CD14-positive monocyte (primary cell): ENCODE results near the gene ST6GALNAC3. TPM values are rescaled to one million over a fixed set of nuclear protein-coding genes. Genes with fewer than 3 reads are reported as not detected.

Experiments used
- DNase-seq, 3 donors: peaks; one replicate each; pipeline ENCODE4 v3.0.0-alpha.2; 2011 to 2022
- H2AFZ ChIP-seq: 2 replicates; pipeline ENCODE4 v1.6.0; 2012; ENCODE audit warnings: mild to moderate bottlenecking, low read depth, low read length, inconsistent platforms; ENCODE audit not compliant: insufficient read depth, poor library complexity, severe bottlenecking
- H3K27ac ChIP-seq, 2 donors: 1 replicate in 1 of 2; 2 replicates in 1 of 2; pipeline ENCODE4 v1.5.1; 2012 to 2013; ENCODE audit warnings: low read length in 2 of 2, control low read depth in 1 of 2, inconsistent platforms in 1 of 2, low read depth in 1 of 2, mild to moderate bottlenecking in 1 of 2
- H3K27me3 ChIP-seq, 2 donors: one replicate each; pipeline versions ENCODE4 v1.6.0 to v1.6.1; 2011 to 2013; ENCODE audit warnings: low read length in 2 of 2; ENCODE audit not compliant: control insufficient read depth in 2 of 2, insufficient read depth in 2 of 2
- H3K36me3 ChIP-seq, 2 donors: replicated peaks in 1 of 2; 1 replicate in 1 of 2; 2 replicates in 1 of 2; pipeline versions ENCODE4 v1.5.1 to v1.6.1; 2012 to 2013; ENCODE audit warnings: low read length in 2 of 2, control low read depth in 1 of 2, inconsistent platforms in 1 of 2, mild to moderate bottlenecking in 1 of 2; ENCODE audit not compliant: insufficient read depth in 2 of 2, control insufficient read depth in 1 of 2
- H3K4me1 ChIP-seq, 2 donors: 1 replicate in 1 of 2; 2 replicates in 1 of 2; pipeline versions ENCODE4 v1.5.1 to v1.6.1; 2012 to 2013; ENCODE audit warnings: low read length in 2 of 2, control low read depth in 1 of 2, inconsistent platforms in 1 of 2, mild to moderate bottlenecking in 1 of 2, moderate library complexity in 1 of 2; ENCODE audit not compliant: insufficient read depth in 2 of 2, control insufficient read depth in 1 of 2
- H3K4me2 ChIP-seq: replicated peaks from 2 replicates; pipeline ENCODE3; 2012; ENCODE audit warnings: low read length, moderate library complexity, mild to moderate bottlenecking; ENCODE audit not compliant: poor library complexity, severe bottlenecking; ENCODE audit errors: extremely low read depth
- H3K4me3 ChIP-seq, 3 experiments: fragments of 200-600 bp in 1 of 3; sonication (generic) in 1 of 3; replicated peaks in 1 of 3; 1 replicate in 2 of 3; 2 replicates in 1 of 3; pipeline ENCODE4 v1.5.1; 2011 to 2013; ENCODE audit warnings: low read length in 3 of 3, mild to moderate bottlenecking in 3 of 3, control low read depth in 2 of 3, low read depth in 2 of 3, inconsistent platforms in 1 of 3, moderate library complexity in 1 of 3
- H3K79me2 ChIP-seq: 2 replicates; pipeline ENCODE4 v1.6.0; 2012; ENCODE audit warnings: mild to moderate bottlenecking, control low read depth, inconsistent platforms, low read length, moderate library complexity; ENCODE audit not compliant: insufficient read depth
- H3K9ac ChIP-seq: 2 replicates; pipeline ENCODE4 v1.6.0; 2017; ENCODE audit warnings: low read length, mild to moderate bottlenecking; ENCODE audit not compliant: insufficient read depth, poor library complexity, severe bottlenecking
- H3K9me3 ChIP-seq, 2 donors: replicated peaks in 1 of 2; 1 replicate in 1 of 2; 2 replicates in 1 of 2; pipeline versions ENCODE4 v1.5.1 to v1.6.1; 2012 to 2013; ENCODE audit warnings: low read length in 2 of 2, control low read depth in 1 of 2; ENCODE audit not compliant: control insufficient read depth in 1 of 2, insufficient read depth in 1 of 2
- H4K20me1 ChIP-seq: 2 replicates; pipeline ENCODE4 v1.6.0; 2012; ENCODE audit warnings: mild to moderate bottlenecking, low read length, control low read depth, moderate library complexity; ENCODE audit not compliant: insufficient read depth
- H3K27ac Mint-ChIP-seq, 7 donors: one replicate each; pipeline ENCODE4 v1.8.0; 2020; ENCODE audit warnings: mild to moderate bottlenecking in 7 of 7, mixed read lengths in 7 of 7, moderate library complexity in 6 of 7, inconsistent platforms in 2 of 7
- H3K27me3 Mint-ChIP-seq, 3 donors: one replicate each; pipeline ENCODE4 v1.8.0; 2021 to 2022; ENCODE audit warnings: low read depth in 3 of 3, mild to moderate bottlenecking in 3 of 3, mixed read lengths in 3 of 3, moderate library complexity in 3 of 3, inconsistent platforms in 1 of 3
- H3K36me3 Mint-ChIP-seq, 2 donors: one replicate each; pipeline ENCODE4 v1.8.0; 2020; ENCODE audit warnings: mixed read lengths in 2 of 2, inconsistent platforms in 1 of 2, mild to moderate bottlenecking in 1 of 2
- H3K4me1 Mint-ChIP-seq: one replicate; pipeline ENCODE4 v1.8.0; 2020; ENCODE audit warnings: mild to moderate bottlenecking, mixed read lengths
- H3K4me3 Mint-ChIP-seq, 2 donors: one replicate each; pipeline ENCODE4 v1.8.0; 2020; ENCODE audit warnings: mild to moderate bottlenecking in 2 of 2, mixed read lengths in 2 of 2, moderate library complexity in 1 of 2
- H3K9me3 Mint-ChIP-seq, 7 donors: one replicate each; pipeline ENCODE4 v1.8.0; 2020 to 2022; ENCODE audit warnings: mixed read lengths in 7 of 7, mild to moderate bottlenecking in 6 of 7, moderate library complexity in 6 of 7, inconsistent platforms in 2 of 7
- CTCF ChIP-seq: fragments of 200-600 bp; IDR thresholded peaks from one replicate; pipeline ENCODE4 v1.8.0; 2022; ENCODE audit warnings: antibody characterized with exemption, mild to moderate bottlenecking
- WGBS: methylation state at CpG from one replicate; pipeline ENCODE4 v1.1.5; 2013; ENCODE audit warnings: missing lambda C conversion rate; ENCODE audit not compliant: insufficient coverage; 5-methylcytosine and 5-hydroxymethylcytosine counted together
- intact Hi-C, 2 donors: fragments of 100-400 bp; cut with micrococcal nuclease; formaldehyde crosslinking; loops; one replicate each; pipeline versions ENCODE4 v1.15.0 to v1.15.1; 2023
- polyA plus RNA-seq, 3 donors: library from polyadenylated mRNA; depleted of rRNA in 1 of 3; unstranded in 2 of 3; stranded (reverse) in 1 of 3; fragments of 300-500 nt in 2 of 3; fragments of >200 nt in 1 of 3; fragmentation: Illumina TruSeq in 2 of 3; gene quantifications; 1 replicate in 2 of 3; 2 replicates in 1 of 3; pipeline ENCODE4 v1.2.3, GENCODE V29; 2012 to 2021

The ST6GALNAC3 gene
- polyA plus RNA-seq, 3 donors = 6.5 to 9.2 (median 7.6) TPM

GRCh38 chr1:76256289-76257223 is 182.0 kb downstream of the ST6GALNAC3 start:
- H3K4me1 Mint-ChIP-seq = peaks cover 22% of the 10 kb centered on the region
- H3K27me3 Mint-ChIP-seq = no peaks in the 10 kb centered on the region
- Histone ChIP-seq H3K27me3 (no peaks in the 10 kb centered on the region), H3K79me2 (no peaks in the 10 kb centered on the region), H3K4me1 (peaks cover 10 to 16% of the 10 kb centered on the region in 2 donors), H3K27ac (no peak overlapping the region), H3K9me3 (no peaks in the 10 kb centered on the region), H2AFZ (no peak overlapping the region), H3K36me3 (no peaks in the 10 kb centered on the region), H4K20me1 (no peaks in the 10 kb centered on the region), H3K4me3 (no peak overlapping the region), H3K4me2 (no peak overlapping the region), H3K9ac (no peak overlapping the region)
- no peak for DNase-seq
- H3K27ac Mint-ChIP-seq = no peak overlapping the region
- intact Hi-C loops = no loop called here
- no CpG with 5 or more reads among the region's 3 CpGs for WGBS
- H3K36me3 Mint-ChIP-seq = no peaks in the 10 kb centered on the region
- no peak for TF ChIP-seq CTCF
- peaks cover 0 to 2% (median 0%) of the 10 kb centered on the region in 7 donors for H3K9me3 Mint-ChIP-seq
- H3K4me3 Mint-ChIP-seq = no peak overlapping the region

- Histone ChIP-seq H3K27ac (no peak overlapping the region), H3K4me3 (no peak overlapping the region), H3K9me3 (no peaks in the 10 kb centered on the region), H3K79me2 (no peaks in the 10 kb centered on the region), H3K4me1 (peaks cover 10 to 16% of the 10 kb centered on the region in 2 donors), H3K9ac (no peak overlapping the region), H2AFZ (no peak overlapping the region), H3K36me3 (no peaks in the 10 kb centered on the region), H3K27me3 (no peaks in the 10 kb centered on the region), H3K4me2 (no peak overlapping the region), H4K20me1 (no peaks in the 10 kb centered on the region)
- no peaks in the 10 kb centered on the region for H3K36me3 Mint-ChIP-seq
- intact Hi-C loops = no loop called here
- no peak for TF ChIP-seq CTCF
- 100% methylated on average over 2 of the region's 2 CpGs for WGBS
- peaks cover 0 to 2% (median 0%) of the 10 kb centered on the region in 3 donors for H3K27me3 Mint-ChIP-seq
- H3K4me1 Mint-ChIP-seq = peaks cover 27% of the 10 kb centered on the region
- DNase-seq = no peak
- H3K9me3 Mint-ChIP-seq = peaks cover 0 to 3% (median 0%) of the 10 kb centered on the region in 7 donors
- no peak overlapping the region for H3K27ac Mint-ChIP-seq
- H3K4me3 Mint-ChIP-seq = no peak overlapping the region
Observed at GRCh38 chr1:76257823-76258222, 183.3 kb downstream of the ST6GALNAC3 start.
